Measurements from ENCODE around the gene ANO9. TPM values are rescaled to one million over a fixed set of nuclear protein-coding genes. Genes with fewer than 3 reads are reported as not detected.

ANO9 gene
- under 0.01 TPM in 1 of 2 replicates, not detected in the other for total RNA-seq

GRCh38 chr11:441418-442274 lies at the start of gene ANO9:
TSS of gene ANO9 (minus strand) at chr11:442011. CDS start at chr11:441926, 85 bp downstream.
- H2AFZ ChIP-seq (ENCODE audit: low read length): no peak within 1 kb of the TSS
- no peak for DNase-seq (ENCODE audit: insufficient read length, low spot score, missing footprints)
- H3K4me2 ChIP-seq (ENCODE audit: insufficient read depth, low read length): no peak within 1 kb of the TSS
- H3K36me3 ChIP-seq (ENCODE audit: insufficient read depth, low read length): no peaks in the 10 kb centered on the region
- H3K4me1 ChIP-seq (ENCODE audit: insufficient read depth, low read length): peaks cover 4% of the 10 kb centered on the region
- no peaks in the 10 kb centered on the region for H4K20me1 ChIP-seq (ENCODE audit: insufficient read depth, low read length)
- H3K9me3 ChIP-seq (ENCODE audit: low read depth, low read length): no peaks in the 10 kb centered on the region
- no peaks in the 10 kb centered on the region for H3K79me2 ChIP-seq (ENCODE audit: insufficient read depth, low read length)
- H3K4me3 ChIP-seq (ENCODE audit: insufficient read depth, low read length): no peak within 1 kb of the TSS
- H3K27ac ChIP-seq (ENCODE audit: low read depth, low read length): no peak within 1 kb of the TSS
- TF ChIP-seq CTCF (IDR thresholded peaks at IDR 0.05; ENCODE audit: extremely low read depth, low read depth, low read length): no peak
- H3K27me3 ChIP-seq (ENCODE audit: insufficient read depth, low read length): peaks cover 23% of the 10 kb centered on the region

GRCh38 chr11:491358-491757 lies 49.5 kb upstream of the ANO9 start:
- Histone ChIP-seq H3K36me3 (ENCODE audit: insufficient read depth, low read length) (peaks cover 20% of the 10 kb centered on the region), H2AFZ (ENCODE audit: low read length) (no peak overlapping the region), H3K27ac (ENCODE audit: low read depth, low read length) (no peak overlapping the region), H3K9me3 (ENCODE audit: low read depth, low read length) (no peaks in the 10 kb centered on the region), H3K27me3 (ENCODE audit: insufficient read depth, low read length) (no peaks in the 10 kb centered on the region), H4K20me1 (ENCODE audit: insufficient read depth, low read length) (peaks cover 7% of the 10 kb centered on the region), H3K4me2 (ENCODE audit: insufficient read depth, low read length) (no peak overlapping the region), H3K4me1 (ENCODE audit: insufficient read depth, low read length) (no peaks in the 10 kb centered on the region), H3K79me2 (ENCODE audit: insufficient read depth, low read length) (peaks cover under 1% of the 10 kb centered on the region), H3K4me3 (ENCODE audit: insufficient read depth, low read length) (no peak overlapping the region)
- no peak for TF ChIP-seq CTCF (IDR thresholded peaks at IDR 0.05; ENCODE audit: extremely low read depth, low read depth, low read length)
- DNase-seq (ENCODE audit: insufficient read length, low spot score, missing footprints): peak; percentile 85

DNA sequence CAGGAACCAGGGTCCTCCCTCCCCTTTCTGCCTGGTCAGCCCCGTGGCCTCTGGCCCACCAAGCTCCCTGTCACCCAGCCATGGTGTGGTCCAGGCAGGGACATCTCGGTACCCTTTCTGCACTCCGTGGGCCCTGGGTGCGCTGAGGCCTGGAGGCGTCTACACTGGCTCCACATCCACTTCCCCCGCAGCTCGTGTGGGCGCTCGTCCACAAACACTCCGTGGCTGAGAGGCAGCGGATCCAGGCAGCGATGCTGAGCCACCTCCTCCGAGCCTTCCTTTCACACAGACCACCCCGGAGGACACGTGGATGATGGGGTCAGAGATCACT lies 49.1 kb upstream of the ANO9 start:
- H3K4me3 ChIP-seq (ENCODE audit: insufficient read depth, low read length): no peak overlapping the region
- no peaks in the 10 kb centered on the region for H3K27me3 ChIP-seq (ENCODE audit: insufficient read depth, low read length)
- H2AFZ ChIP-seq (ENCODE audit: low read length): no peak overlapping the region
- DNase-seq (ENCODE audit: insufficient read length, low spot score, missing footprints): peak; percentile 86
- peaks cover 17% of the 10 kb centered on the region for H3K36me3 ChIP-seq (ENCODE audit: insufficient read depth, low read length)
- H3K4me1 ChIP-seq (ENCODE audit: insufficient read depth, low read length): no peaks in the 10 kb centered on the region
- TF ChIP-seq CTCF (IDR thresholded peaks at IDR 0.05; ENCODE audit: extremely low read depth, low read depth, low read length): no peak
- no peak overlapping the region for H3K4me2 ChIP-seq (ENCODE audit: insufficient read depth, low read length)
- peaks cover 7% of the 10 kb centered on the region for H4K20me1 ChIP-seq (ENCODE audit: insufficient read depth, low read length)
- H3K79me2 ChIP-seq (ENCODE audit: insufficient read depth, low read length): peaks cover 2% of the 10 kb centered on the region
- H3K27ac ChIP-seq (ENCODE audit: low read depth, low read length): no peak overlapping the region
- H3K9me3 ChIP-seq (ENCODE audit: low read depth, low read length): no peaks in the 10 kb centered on the region

- H3K79me2 ChIP-seq (ENCODE audit: insufficient read depth, low read length): peaks cover 2% of the 10 kb centered on the region
- peak; percentile 83 for DNase-seq (ENCODE audit: insufficient read length, low spot score, missing footprints)
- no peaks in the 10 kb centered on the region for H3K4me1 ChIP-seq (ENCODE audit: insufficient read depth, low read length)
- no peaks in the 10 kb centered on the region for H3K9me3 ChIP-seq (ENCODE audit: low read depth, low read length)
- H3K4me3 ChIP-seq (ENCODE audit: insufficient read depth, low read length): no peak overlapping the region
- no peak for TF ChIP-seq CTCF (IDR thresholded peaks at IDR 0.05; ENCODE audit: extremely low read depth, low read depth, low read length)
- H3K27me3 ChIP-seq (ENCODE audit: insufficient read depth, low read length): no peaks in the 10 kb centered on the region
- no peak overlapping the region for H3K4me2 ChIP-seq (ENCODE audit: insufficient read depth, low read length)
- H2AFZ ChIP-seq (ENCODE audit: low read length): no peak overlapping the region
- H4K20me1 ChIP-seq (ENCODE audit: insufficient read depth, low read length): peaks cover 7% of the 10 kb centered on the region
- H3K36me3 ChIP-seq (ENCODE audit: insufficient read depth, low read length): peaks cover 16% of the 10 kb centered on the region
- no peak overlapping the region for H3K27ac ChIP-seq (ENCODE audit: low read depth, low read length)
Observed at GRCh38 chr11:490186-490929, 48.5 kb upstream of the ANO9 start.

Data from osteoblast (primary cell).